ENCODE results near the gene C1QTNF8.

GRCh38 chr16:1088295-1089170 lies 7.5 kb downstream of the C1QTNF8 start:
- TF ChIP-seq TEAD4 (IDR thresholded peaks at IDR 0.05) (no peak), EP300 (IDR thresholded peaks at IDR 0.05; ENCODE audit: borderline replicate concordance) (no peak), CEBPB (IDR thresholded peaks at IDR 0.05) (no peak)

Data from Ishikawa (cell line).